ENCODE results near the gene MPZL1. TPM values are rescaled to one million over a fixed set of nuclear protein-coding genes. Genes with fewer than 3 reads are reported as not detected.
A peak's percentile ranks its signal among the peaks of the same experiment; 100 is the strongest.

Gene MPZL1
- total and polyA plus RNA-seq, 4 donors: 173 to 308 (median 265) TPM

DNA sequence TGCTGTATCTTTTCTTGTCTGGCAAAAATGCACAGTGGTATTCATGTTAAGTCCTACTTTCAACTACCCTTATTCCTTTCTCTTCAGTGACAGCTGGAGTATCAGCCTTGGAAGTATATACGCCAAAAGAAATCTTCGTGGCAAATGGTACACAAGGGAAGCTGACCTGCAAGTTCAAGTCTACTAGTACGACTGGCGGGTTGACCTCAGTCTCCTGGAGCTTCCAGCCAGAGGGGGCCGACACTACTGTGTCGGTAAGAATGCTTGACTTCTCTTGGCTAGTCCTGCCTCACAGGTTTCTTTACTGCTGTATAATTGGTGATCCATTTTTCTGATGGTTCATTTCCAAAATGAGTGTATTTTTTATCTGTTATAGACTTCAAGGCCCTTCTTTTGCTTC lies 43.7 kb downstream of the MPZL1 start:
- Histone ChIP-seq H3K4me3 (ENCODE audit: low read depth, low read length) (no peak overlapping the region), H3K27me3 (ENCODE audit: control insufficient read depth, insufficient read depth, low read length) (no peaks in the 10 kb centered on the region), H3K4me1 (ENCODE audit: control insufficient read depth, insufficient read depth, low read length) (peaks cover 4% of the 10 kb centered on the region), H3K36me3 (ENCODE audit: control insufficient read depth, insufficient read depth, low read length) (peaks cover 3% of the 10 kb centered on the region), H3K9me3 (ENCODE audit: control insufficient read depth, insufficient read depth, low read length) (no peaks in the 10 kb centered on the region), H3K27ac (ENCODE audit: low read depth, low read length) (no peak overlapping the region)
- 94% methylated on average over 4 of the region's 6 CpGs for WGBS (ENCODE audit: insufficient coverage)
- DNase-seq (ENCODE audit: low read depth in 4 of 6, low spot score in 6 of 6): no peak

DNA sequence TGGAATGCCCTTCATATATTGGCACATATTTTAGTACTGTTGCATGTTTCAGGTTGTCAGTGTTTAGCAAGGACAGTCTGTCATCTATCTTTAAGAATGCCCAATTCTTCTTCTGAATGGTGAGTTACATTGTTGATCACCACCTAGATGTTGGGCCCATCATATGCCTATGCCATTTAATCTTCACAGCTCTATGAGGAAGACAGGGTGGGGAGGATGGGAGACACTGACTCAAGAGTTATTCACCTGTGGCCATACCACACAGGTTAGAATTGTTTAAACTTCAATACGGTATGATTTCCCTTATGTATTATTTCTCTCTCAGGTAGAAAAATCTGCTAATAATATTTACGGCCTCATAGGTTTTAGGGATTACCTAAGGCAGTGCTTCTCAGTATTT lies 44.8 kb downstream of the MPZL1 start:
- H3K27me3 ChIP-seq (ENCODE audit: control insufficient read depth, insufficient read depth, low read length): no peaks in the 10 kb centered on the region
- no peak overlapping the region for H3K27ac ChIP-seq (ENCODE audit: low read depth, low read length)
- no peaks in the 10 kb centered on the region for H3K9me3 ChIP-seq (ENCODE audit: control insufficient read depth, insufficient read depth, low read length)
- no peak for DNase-seq (ENCODE audit: low read depth in 4 of 6, low spot score in 6 of 6)
- WGBS (ENCODE audit: insufficient coverage): no CpG with 5 or more reads among the region's 2 CpGs
- H3K36me3 ChIP-seq (ENCODE audit: control insufficient read depth, insufficient read depth, low read length): peaks cover 4% of the 10 kb centered on the region
- H3K4me1 ChIP-seq (ENCODE audit: control insufficient read depth, insufficient read depth, low read length): peaks cover 4% of the 10 kb centered on the region
- H3K4me3 ChIP-seq (ENCODE audit: low read depth, low read length): no peak overlapping the region

DNA sequence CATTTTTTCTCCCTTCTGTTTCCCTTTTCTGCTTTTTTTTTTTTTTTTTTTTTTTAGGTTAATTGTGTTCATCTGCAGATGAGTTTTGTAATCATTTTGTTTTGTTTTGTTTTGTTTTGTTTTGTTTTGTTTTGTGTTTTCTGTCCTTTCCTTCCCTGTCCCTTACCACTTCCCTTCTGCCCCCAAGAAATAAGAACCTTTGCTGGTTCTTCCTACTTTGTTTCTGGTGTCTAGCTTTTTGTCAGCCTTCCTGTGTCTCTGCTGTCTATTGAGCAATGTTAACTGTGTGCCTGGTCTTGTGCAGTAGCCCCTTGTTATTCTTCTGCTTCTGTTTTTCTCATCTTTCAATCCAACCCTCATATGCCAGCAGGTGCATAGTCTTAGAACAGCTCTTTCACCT lies 46.0 kb downstream of the MPZL1 start:
- Histone ChIP-seq H3K4me3 (ENCODE audit: low read depth, low read length) (no peak overlapping the region), H3K4me1 (ENCODE audit: control insufficient read depth, insufficient read depth, low read length) (peaks cover 4% of the 10 kb centered on the region), H3K9me3 (ENCODE audit: control insufficient read depth, insufficient read depth, low read length) (no peaks in the 10 kb centered on the region), H3K27me3 (ENCODE audit: control insufficient read depth, insufficient read depth, low read length) (no peaks in the 10 kb centered on the region), H3K36me3 (ENCODE audit: control insufficient read depth, insufficient read depth, low read length) (peaks cover 10% of the 10 kb centered on the region), H3K27ac (ENCODE audit: low read depth, low read length) (no peak overlapping the region)
- DNase-seq (ENCODE audit: low read depth in 4 of 6, low spot score in 6 of 6): no peak

DNA sequence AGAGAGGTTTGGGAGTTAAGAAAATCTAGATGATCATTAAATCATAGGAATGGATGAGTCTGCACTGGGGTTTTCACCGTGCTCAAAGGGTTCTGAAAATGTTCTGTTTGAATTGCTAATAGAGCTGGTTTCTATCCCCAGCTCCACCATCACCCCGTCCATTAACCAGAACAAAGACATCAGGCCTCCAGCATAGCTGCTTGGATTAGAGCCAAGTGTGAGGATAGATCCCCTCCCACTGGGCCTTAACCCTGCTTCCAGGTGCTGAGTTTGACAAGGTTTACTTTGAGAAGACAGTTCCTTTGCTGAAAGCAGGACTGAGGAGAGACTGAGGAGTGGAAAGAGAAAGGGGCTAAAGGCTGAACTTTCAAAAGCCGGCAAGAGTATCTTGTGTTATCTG lies 48.3 kb downstream of the MPZL1 start:
- peaks cover 12% of the 10 kb centered on the region for H3K36me3 ChIP-seq (ENCODE audit: control insufficient read depth, insufficient read depth, low read length)
- H3K27ac ChIP-seq (ENCODE audit: low read depth, low read length): no peak overlapping the region

DNA sequence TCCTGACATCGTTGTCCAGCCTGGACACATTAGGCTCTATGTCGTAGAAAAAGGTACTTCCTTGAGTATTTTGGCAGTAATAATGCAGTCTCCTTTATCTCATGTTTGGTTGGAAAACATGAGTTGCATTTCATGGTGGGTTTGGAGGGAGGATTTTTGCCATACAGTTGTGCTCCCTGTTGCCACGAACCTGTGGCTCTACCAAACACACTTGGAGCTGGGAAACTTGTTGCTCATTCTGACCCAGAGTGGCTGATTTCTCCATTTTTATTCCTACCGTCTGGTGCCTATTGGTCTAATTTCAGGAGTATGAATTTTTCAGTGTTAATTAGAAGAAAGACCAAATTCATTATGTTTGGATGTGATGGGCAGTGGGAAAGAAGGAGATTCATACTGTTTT lies 50.7 kb downstream of the MPZL1 start:
- Histone ChIP-seq H3K4me3 (ENCODE audit: low read depth, low read length) (no peak overlapping the region), H3K27ac (ENCODE audit: low read depth, low read length) (no peak overlapping the region), H3K9me3 (ENCODE audit: control insufficient read depth, insufficient read depth, low read length) (no peaks in the 10 kb centered on the region), H3K4me1 (ENCODE audit: control insufficient read depth, insufficient read depth, low read length) (peaks cover 4% of the 10 kb centered on the region), H3K27me3 (ENCODE audit: control insufficient read depth, insufficient read depth, low read length) (no peaks in the 10 kb centered on the region), H3K36me3 (ENCODE audit: control insufficient read depth, insufficient read depth, low read length) (peaks cover 12% of the 10 kb centered on the region)
- whole genome bisulfite sequencing (ENCODE audit: insufficient coverage): 93% methylated on average over 2 of the region's 4 CpGs
- DNase-seq (ENCODE audit: low read depth in 4 of 6, low spot score in 6 of 6): no peak

More for the DNA sequence above, 48.3 kb downstream of the MPZL1 start:
- Histone ChIP-seq H3K4me1 (ENCODE audit: control insufficient read depth, insufficient read depth, low read length) (peaks cover 4% of the 10 kb centered on the region), H3K4me3 (ENCODE audit: low read depth, low read length) (no peak overlapping the region), H3K27me3 (ENCODE audit: control insufficient read depth, insufficient read depth, low read length) (no peaks in the 10 kb centered on the region), H3K9me3 (ENCODE audit: control insufficient read depth, insufficient read depth, low read length) (no peaks in the 10 kb centered on the region)
- no peak for DNase-seq (ENCODE audit: low read depth in 4 of 6, low spot score in 6 of 6)
- no CpG with 5 or more reads among the region's 3 CpGs for WGBS (ENCODE audit: insufficient coverage)

DNA sequence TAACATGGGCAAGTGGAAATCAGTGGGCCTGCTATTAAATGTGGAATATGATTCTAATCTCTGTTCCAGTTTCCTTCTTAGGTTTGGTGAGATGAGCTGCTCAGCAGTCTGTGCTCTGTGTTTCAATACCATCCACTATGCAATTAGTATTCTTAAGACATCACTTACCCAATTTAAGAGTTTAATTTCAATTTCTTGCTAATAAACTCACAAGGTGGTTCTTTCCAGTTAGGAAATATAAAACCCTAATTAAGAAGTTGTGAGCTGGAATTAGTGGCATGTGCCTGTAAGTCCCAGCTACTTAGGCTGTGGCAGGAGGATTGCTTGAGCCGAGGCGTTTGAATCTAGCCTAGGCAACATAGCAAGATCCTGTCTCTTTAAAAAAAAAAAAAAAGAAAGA lies 51.7 kb downstream of the MPZL1 start:
- peak in 1 of 6 donors; percentile 52 for DNase-seq (ENCODE audit: low read depth in 4 of 6, low spot score in 6 of 6)
- Histone ChIP-seq H3K4me3 (ENCODE audit: low read depth, low read length) (no peak overlapping the region), H3K36me3 (ENCODE audit: control insufficient read depth, insufficient read depth, low read length) (peaks cover 12% of the 10 kb centered on the region), H3K27ac (ENCODE audit: low read depth, low read length) (no peak overlapping the region), H3K9me3 (ENCODE audit: control insufficient read depth, insufficient read depth, low read length) (peaks cover 1% of the 10 kb centered on the region), H3K4me1 (ENCODE audit: control insufficient read depth, insufficient read depth, low read length) (peaks cover 4% of the 10 kb centered on the region), H3K27me3 (ENCODE audit: control insufficient read depth, insufficient read depth, low read length) (no peaks in the 10 kb centered on the region)
- no CpG with 5 or more reads among the region's 2 CpGs for WGBS (ENCODE audit: insufficient coverage)

DNA sequence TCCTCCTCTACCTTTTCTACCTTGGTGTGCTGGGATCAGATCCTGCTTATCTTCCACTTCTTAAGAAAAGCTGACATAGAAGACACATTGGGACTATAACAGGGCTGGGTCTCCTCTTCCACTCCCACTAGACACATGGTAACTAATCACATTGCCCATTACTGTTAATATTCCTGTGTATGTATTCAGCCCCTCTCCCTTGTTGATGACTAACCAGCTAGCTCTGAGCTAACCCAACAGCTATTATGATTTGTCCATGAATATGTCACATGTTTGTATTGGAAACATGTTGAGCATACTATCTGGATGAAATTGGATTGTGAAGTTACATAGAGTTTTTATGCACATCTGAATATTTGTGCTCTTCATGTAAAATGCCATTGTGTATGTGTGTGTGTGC lies 52.9 kb downstream of the MPZL1 start:
- peaks cover 4% of the 10 kb centered on the region for H3K4me1 ChIP-seq (ENCODE audit: control insufficient read depth, insufficient read depth, low read length)
- peaks cover 1% of the 10 kb centered on the region for H3K9me3 ChIP-seq (ENCODE audit: control insufficient read depth, insufficient read depth, low read length)
- no peak overlapping the region for H3K27ac ChIP-seq (ENCODE audit: low read depth, low read length)
- H3K27me3 ChIP-seq (ENCODE audit: control insufficient read depth, insufficient read depth, low read length): no peaks in the 10 kb centered on the region
- no peak overlapping the region for H3K4me3 ChIP-seq (ENCODE audit: low read depth, low read length)
- peaks cover 11% of the 10 kb centered on the region for H3K36me3 ChIP-seq (ENCODE audit: control insufficient read depth, insufficient read depth, low read length)
- no peak for DNase-seq (ENCODE audit: low read depth in 4 of 6, low spot score in 6 of 6)

DNA sequence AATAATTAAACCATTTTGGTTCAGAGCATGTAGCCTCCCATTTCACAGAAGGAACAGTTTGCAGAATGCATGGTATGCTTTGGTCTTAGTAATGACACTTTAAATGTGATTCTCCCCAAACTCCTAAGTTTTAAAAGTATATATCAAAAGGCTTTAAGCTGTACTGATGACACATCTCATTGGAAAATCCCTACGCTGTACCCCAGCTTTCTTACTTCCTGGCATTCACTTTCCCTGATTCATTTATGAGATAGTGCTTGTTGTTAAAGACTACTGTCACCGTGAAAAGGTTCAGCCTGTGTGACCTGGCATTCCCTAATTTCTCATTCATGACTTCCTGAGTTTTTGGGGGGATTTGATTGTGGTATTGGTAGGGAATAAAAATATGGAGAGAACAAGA lies 53.4 kb downstream of the MPZL1 start:
- Histone ChIP-seq H3K4me1 (ENCODE audit: control insufficient read depth, insufficient read depth, low read length) (peaks cover 4% of the 10 kb centered on the region), H3K9me3 (ENCODE audit: control insufficient read depth, insufficient read depth, low read length) (peaks cover 1% of the 10 kb centered on the region), H3K36me3 (ENCODE audit: control insufficient read depth, insufficient read depth, low read length) (peaks cover 11% of the 10 kb centered on the region), H3K4me3 (ENCODE audit: low read depth, low read length) (no peak overlapping the region), H3K27me3 (ENCODE audit: control insufficient read depth, insufficient read depth, low read length) (no peaks in the 10 kb centered on the region), H3K27ac (ENCODE audit: low read depth, low read length) (no peak overlapping the region)
- no CpG with 5 or more reads among the region's 2 CpGs for whole genome bisulfite sequencing (ENCODE audit: insufficient coverage)
- DNase-seq (ENCODE audit: low read depth in 4 of 6, low spot score in 6 of 6): no peak

DNA sequence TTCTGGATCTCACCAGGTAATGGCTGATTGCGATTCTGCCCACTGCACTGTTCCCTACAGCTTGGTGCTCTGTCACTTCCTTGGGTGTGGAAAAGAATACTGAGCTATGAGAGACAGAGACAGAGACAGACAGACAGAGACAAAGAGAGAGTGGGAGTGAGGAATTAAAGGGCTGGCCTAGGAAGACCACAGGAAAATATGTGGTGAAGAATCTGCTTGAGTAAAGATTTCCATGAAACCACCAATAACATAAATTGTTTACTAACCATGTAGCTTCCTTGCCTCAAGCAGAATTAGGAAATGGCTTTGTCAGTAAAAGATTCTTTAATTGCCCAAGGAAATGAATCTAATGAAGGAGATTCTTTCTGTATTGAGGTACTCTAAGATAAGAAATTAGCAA lies 54.4 kb downstream of the MPZL1 start:
- H3K36me3 ChIP-seq (ENCODE audit: control insufficient read depth, insufficient read depth, low read length): peaks cover 11% of the 10 kb centered on the region
- no peak for DNase-seq (ENCODE audit: low read depth in 4 of 6, low spot score in 6 of 6)
- no peaks in the 10 kb centered on the region for H3K27me3 ChIP-seq (ENCODE audit: control insufficient read depth, insufficient read depth, low read length)
- peaks cover 4% of the 10 kb centered on the region for H3K4me1 ChIP-seq (ENCODE audit: control insufficient read depth, insufficient read depth, low read length)
- H3K4me3 ChIP-seq (ENCODE audit: low read depth, low read length): no peak overlapping the region
- peaks cover 1% of the 10 kb centered on the region for H3K9me3 ChIP-seq (ENCODE audit: control insufficient read depth, insufficient read depth, low read length)
- no peak overlapping the region for H3K27ac ChIP-seq (ENCODE audit: low read depth, low read length)
- 90% methylated on average over 1 of the region's 1 CpG for WGBS (ENCODE audit: insufficient coverage)

DNA sequence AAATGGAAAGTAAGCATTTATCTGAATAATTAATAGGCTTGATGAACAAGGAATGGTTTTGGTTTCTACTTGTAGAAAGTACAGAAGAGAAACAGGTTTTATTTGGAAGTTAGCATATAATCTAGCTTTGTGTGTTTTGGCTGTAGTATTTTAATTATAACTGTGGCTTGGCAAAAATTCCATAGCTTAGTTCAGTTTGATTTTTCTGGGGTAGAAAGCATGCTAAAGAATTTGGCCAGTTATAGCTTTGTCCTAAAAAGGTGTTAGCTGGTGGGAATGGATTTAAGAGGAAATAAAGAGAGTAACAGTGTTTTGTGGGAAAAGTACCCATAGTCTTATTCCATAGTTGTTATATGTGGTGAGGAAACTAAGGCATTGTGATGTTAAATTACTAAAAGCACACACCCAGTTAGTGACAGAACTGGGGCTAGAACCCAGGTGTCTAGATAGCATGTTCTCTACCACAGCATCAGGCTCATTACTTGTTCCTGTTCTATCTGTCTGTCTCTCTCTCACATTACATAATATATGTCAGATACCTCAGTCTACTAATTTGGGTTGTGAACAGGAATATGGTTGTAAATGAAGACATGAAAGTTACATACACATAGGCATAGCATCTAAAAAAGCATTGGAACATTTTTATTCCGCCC lies 55.0 kb downstream of the MPZL1 start:
- Histone ChIP-seq H3K36me3 (ENCODE audit: control insufficient read depth, insufficient read depth, low read length) (peaks cover 8% of the 10 kb centered on the region), H3K9me3 (ENCODE audit: control insufficient read depth, insufficient read depth, low read length) (peaks cover 1% of the 10 kb centered on the region), H3K4me3 (ENCODE audit: low read depth, low read length) (no peak overlapping the region), H3K27me3 (ENCODE audit: control insufficient read depth, insufficient read depth, low read length) (no peaks in the 10 kb centered on the region), H3K4me1 (ENCODE audit: control insufficient read depth, insufficient read depth, low read length) (peaks cover 2% of the 10 kb centered on the region), H3K27ac (ENCODE audit: low read depth, low read length) (no peak overlapping the region)
- WGBS (ENCODE audit: insufficient coverage): 100% methylated on average over 1 of the region's 1 CpG
- DNase-seq (ENCODE audit: low read depth in 4 of 6, low spot score in 6 of 6): no peak

All from spinal cord (tissue), 10 donors.